ENCODE data around the gene ARMCX5. TPM values are rescaled to one million over a fixed set of nuclear protein-coding genes. Genes with fewer than 3 reads are reported as not detected.

ARMCX5 gene
- total RNA-seq (2022) (22.4 and 23.7 TPM in 2 replicates), Bru-seq, nascent RNA (percentile 80 among the genes with signal in this experiment), BruChase-seq, experiment 1, labeled RNA remaining after a 6-hour chase (percentile 83 among the genes with signal in this experiment), BruChase-seq, experiment 2, labeled RNA remaining after a 2-hour chase (percentile 89 among the genes with signal in this experiment)
- long read RNA-seq, transcript ARMCX5-205 (3 exons, 822 nt): major isoform, 5 of 20 reads
- long read RNA-seq, partial matches to known transcripts: 4 of 20 reads
- long read RNA-seq, other reads (novel, unspliced or antisense): 7 of 20 reads

GRCh38 chrX:102599084-102599950, at the start of gene ARMCX5:
Gene ARMCX5, plus strand, starts transcription at chrX:102599515. Its CDS starts 2,627 bp downstream, at chrX:102602142.
- H3K36me3 Mint-ChIP-seq (ENCODE audit: insufficient read depth, unreplicated experiment): peaks cover 31% of the 10 kb centered on the region

GRCh38 chrX:102558607-102559006, 40.7 kb upstream of the ARMCX5 start:
- Mint-ChIP-seq H3K9me3 (ENCODE audit: low read depth, unreplicated experiment) (no peaks in the 10 kb centered on the region), H3K4me1 (ENCODE audit: low read depth, unreplicated experiment) (no peaks in the 10 kb centered on the region), H3K27me3 (ENCODE audit: unreplicated experiment) (peaks cover 42% of the 10 kb centered on the region), H3K27ac (ENCODE audit: unreplicated experiment) (no peak overlapping the region), H3K4me3 (ENCODE audit: low read depth, unreplicated experiment) (no peak overlapping the region), H3K36me3 (ENCODE audit: insufficient read depth, unreplicated experiment) (no peaks in the 10 kb centered on the region)
- DNase-seq: no peak
- CTCF ChIA-PET: no interaction called here
- TF ChIP-seq, protein P1, sequence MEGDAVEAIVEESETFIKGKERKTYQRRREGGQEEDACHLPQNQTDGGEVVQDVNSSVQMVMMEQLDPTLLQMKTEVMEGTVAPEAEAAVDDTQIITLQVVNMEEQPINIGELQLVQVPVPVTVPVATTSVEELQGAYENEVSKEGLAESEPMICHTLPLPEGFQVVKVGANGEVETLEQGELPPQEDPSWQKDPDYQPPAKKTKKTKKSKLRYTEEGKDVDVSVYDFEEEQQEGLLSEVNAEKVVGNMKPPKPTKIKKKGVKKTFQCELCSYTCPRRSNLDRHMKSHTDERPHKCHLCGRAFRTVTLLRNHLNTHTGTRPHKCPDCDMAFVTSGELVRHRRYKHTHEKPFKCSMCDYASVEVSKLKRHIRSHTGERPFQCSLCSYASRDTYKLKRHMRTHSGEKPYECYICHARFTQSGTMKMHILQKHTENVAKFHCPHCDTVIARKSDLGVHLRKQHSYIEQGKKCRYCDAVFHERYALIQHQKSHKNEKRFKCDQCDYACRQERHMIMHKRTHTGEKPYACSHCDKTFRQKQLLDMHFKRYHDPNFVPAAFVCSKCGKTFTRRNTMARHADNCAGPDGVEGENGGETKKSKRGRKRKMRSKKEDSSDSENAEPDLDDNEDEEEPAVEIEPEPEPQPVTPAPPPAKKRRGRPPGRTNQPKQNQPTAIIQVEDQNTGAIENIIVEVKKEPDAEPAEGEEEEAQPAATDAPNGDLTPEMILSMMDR (IDR thresholded peaks at IDR 0.05; ENCODE audit: unreplicated experiment): no peak
- BruUV-seq (replicated peaks): no TSS peak
- intact Hi-C loops (cut with micrococcal nuclease; ENCODE audit: unreplicated experiment): no loop called here

More at GRCh38 chrX:102599084-102599950, at the start of gene ARMCX5:
- no TSS peak for BruUV-seq (replicated peaks)
- DNase-seq: peak; percentile 77
- TF ChIP-seq, protein P1 (IDR thresholded peaks at IDR 0.05; ENCODE audit: unreplicated experiment): no peak
- intact Hi-C loops (cut with micrococcal nuclease; ENCODE audit: unreplicated experiment): no loop called here
- H3K4me1 Mint-ChIP-seq (ENCODE audit: low read depth, unreplicated experiment): peaks cover 16% of the 10 kb centered on the region
- H3K27me3 Mint-ChIP-seq (ENCODE audit: unreplicated experiment): no peaks in the 10 kb centered on the region
- peak within 1 kb of the TSS; percentile 99 for H3K4me3 Mint-ChIP-seq (ENCODE audit: low read depth, unreplicated experiment)
- H3K27ac Mint-ChIP-seq (ENCODE audit: unreplicated experiment): peak within 1 kb of the TSS; percentile 99
- H3K9me3 Mint-ChIP-seq (ENCODE audit: low read depth, unreplicated experiment): no peaks in the 10 kb centered on the region
- CTCF ChIA-PET: interaction anchor here (0.7 kb wide), 1 partner anchor 134 kb away, joined by 3 read pairs; no protein-coding TSS in a partner anchor

DNA sequence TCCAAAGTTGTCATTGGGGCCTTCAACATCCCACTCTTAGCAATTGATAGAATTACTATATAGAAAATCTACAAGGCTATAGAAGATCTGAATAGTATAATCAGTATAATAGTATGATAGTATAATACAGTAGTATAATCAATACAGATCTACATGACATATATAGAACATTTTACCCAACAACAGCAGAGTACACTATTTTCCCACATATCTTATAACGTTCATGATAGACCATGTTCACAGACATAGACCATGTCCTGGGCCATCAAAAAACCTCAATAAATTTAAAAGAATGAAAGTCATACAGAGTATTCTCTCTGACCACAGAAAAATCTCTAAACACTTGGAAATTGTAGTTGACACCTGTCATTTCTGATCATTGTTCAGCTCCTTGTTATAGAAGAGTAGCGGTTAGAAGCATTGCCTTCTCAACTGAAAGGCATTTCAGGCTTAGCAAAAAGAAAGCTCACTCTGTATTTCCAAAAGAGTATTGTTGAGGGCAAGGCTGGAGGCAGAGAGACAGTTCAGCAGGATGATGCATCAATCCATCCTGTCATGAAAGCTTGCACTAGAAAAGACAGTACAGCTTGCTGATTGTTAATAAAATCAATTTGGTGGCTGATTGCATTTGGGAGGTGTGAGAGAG, 38.8 kb upstream of the ARMCX5 start:
- intact Hi-C loops (cut with micrococcal nuclease; ENCODE audit: unreplicated experiment): no loop called here
- no peaks in the 10 kb centered on the region for H3K4me1 Mint-ChIP-seq (ENCODE audit: low read depth, unreplicated experiment)
- no peaks in the 10 kb centered on the region for H3K36me3 Mint-ChIP-seq (ENCODE audit: insufficient read depth, unreplicated experiment)
- CTCF ChIA-PET: no interaction called here
- H3K27me3 Mint-ChIP-seq (ENCODE audit: unreplicated experiment): peaks cover 56% of the 10 kb centered on the region
- no peak for DNase-seq
- no TSS peak for BruUV-seq (replicated peaks)
- H3K27ac Mint-ChIP-seq (ENCODE audit: unreplicated experiment): no peak overlapping the region
- H3K4me3 Mint-ChIP-seq (ENCODE audit: low read depth, unreplicated experiment): no peak overlapping the region
- H3K9me3 Mint-ChIP-seq (ENCODE audit: low read depth, unreplicated experiment): no peaks in the 10 kb centered on the region
- TF ChIP-seq, protein P1 (IDR thresholded peaks at IDR 0.05; ENCODE audit: unreplicated experiment): no peak

DNA sequence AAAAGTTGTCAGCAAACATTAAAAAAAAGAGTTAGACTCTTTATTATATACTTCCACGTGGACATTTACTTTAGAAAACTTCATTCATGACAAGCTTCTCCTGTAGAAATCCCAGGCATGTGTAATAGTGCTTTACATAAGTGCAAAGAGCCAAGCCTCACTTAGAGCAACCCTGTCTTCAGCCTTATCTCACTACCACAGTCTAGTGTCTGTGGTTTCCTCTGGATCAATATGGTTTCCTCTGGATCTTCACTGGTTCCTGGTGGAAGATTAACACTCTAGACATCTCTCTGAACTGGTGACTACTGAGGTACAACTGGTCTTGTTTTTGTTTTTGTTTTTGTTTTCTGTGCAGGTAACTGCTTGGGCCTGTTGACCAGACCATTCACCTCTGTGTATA, 18.4 kb upstream of the ARMCX5 start:
- Mint-ChIP-seq H3K9me3 (ENCODE audit: low read depth, unreplicated experiment) (peaks cover 4% of the 10 kb centered on the region), H3K27me3 (ENCODE audit: unreplicated experiment) (peaks cover 2% of the 10 kb centered on the region), H3K36me3 (ENCODE audit: insufficient read depth, unreplicated experiment) (no peaks in the 10 kb centered on the region), H3K27ac (ENCODE audit: unreplicated experiment) (no peak overlapping the region), H3K4me3 (ENCODE audit: low read depth, unreplicated experiment) (no peak overlapping the region), H3K4me1 (ENCODE audit: low read depth, unreplicated experiment) (no peaks in the 10 kb centered on the region)
- intact Hi-C loops (cut with micrococcal nuclease; ENCODE audit: unreplicated experiment): no loop called here
- DNase-seq: no peak
- TF ChIP-seq, protein P1 (IDR thresholded peaks at IDR 0.05; ENCODE audit: unreplicated experiment): no peak
- BruUV-seq (replicated peaks): no TSS peak
- CTCF ChIA-PET: no interaction called here
